ENCODE results near the gene P2RX1.

DNA sequence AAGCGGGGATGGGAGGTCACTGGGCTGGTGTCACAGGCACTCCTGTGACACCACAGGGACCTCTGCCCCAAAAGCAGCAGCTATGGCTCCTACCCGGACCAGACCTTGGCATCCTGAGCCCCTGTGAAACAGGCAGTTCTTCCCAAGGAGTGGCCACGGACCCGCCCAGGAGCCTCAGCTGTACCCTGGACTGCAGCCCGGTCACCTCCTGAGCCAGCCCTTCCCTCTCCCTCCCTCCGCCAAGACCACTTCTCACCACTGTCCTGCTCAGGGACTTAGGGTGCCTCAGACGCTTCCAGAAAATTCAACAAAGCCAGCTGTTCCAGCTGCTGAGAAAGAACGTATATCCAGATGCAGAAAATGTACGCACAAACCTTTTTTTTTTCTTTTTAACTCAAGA lies 56.3 kb downstream of the P2RX1 start:
- TF ChIP-seq, protein P1, sequence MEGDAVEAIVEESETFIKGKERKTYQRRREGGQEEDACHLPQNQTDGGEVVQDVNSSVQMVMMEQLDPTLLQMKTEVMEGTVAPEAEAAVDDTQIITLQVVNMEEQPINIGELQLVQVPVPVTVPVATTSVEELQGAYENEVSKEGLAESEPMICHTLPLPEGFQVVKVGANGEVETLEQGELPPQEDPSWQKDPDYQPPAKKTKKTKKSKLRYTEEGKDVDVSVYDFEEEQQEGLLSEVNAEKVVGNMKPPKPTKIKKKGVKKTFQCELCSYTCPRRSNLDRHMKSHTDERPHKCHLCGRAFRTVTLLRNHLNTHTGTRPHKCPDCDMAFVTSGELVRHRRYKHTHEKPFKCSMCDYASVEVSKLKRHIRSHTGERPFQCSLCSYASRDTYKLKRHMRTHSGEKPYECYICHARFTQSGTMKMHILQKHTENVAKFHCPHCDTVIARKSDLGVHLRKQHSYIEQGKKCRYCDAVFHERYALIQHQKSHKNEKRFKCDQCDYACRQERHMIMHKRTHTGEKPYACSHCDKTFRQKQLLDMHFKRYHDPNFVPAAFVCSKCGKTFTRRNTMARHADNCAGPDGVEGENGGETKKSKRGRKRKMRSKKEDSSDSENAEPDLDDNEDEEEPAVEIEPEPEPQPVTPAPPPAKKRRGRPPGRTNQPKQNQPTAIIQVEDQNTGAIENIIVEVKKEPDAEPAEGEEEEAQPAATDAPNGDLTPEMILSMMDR (IDR thresholded peaks at IDR 0.05; ENCODE audit: insufficient read depth, low read length, poor library complexity, severe bottlenecking), result no peak
- no peak for TF ChIP-seq EZH2phosphoT487 (conservative IDR thresholded peaks at IDR 0.05; ENCODE audit: low read length)
